Measurements from ENCODE around the gene CASZ1. TPM values are rescaled to one million over a fixed set of nuclear protein-coding genes. Genes with fewer than 3 reads are reported as not detected.

The CASZ1 gene
- total RNA-seq, 4 donors from 2014 or later: 13.1 to 33.7 (median 20.9) TPM

DNA sequence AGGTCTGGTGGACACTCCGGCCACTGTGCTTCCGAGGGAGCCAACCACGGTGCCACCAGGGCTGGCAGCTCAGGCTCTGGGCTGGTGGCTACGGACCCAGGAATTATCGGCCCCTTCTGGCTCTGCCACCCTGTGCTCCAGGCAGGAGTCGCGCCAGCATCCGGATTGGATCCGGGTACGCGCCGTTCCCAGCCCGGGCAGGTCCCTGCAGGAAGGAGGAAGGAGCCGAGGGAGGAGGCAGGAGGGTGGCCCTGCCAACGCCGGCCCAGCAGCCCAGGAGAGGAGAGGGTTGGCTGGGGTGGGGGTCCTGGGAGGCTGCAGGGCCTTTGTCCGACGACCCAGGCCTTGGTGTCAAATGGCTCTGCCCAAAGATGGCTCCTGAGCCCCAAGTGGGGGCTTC lies 160.5 kb downstream of the CASZ1 start:
- intact Hi-C loops (cut with DNase I): no loop called here
- DNase-seq: no peak
- 40 to 81% methylated on average over 1 to 6 of the region's 18 CpGs for WGBS, 2 donors
- H3K4me3 ChIP-seq: peak overlapping the region in 2 of 4 donors; percentile 18 to 36
- no peaks in the 10 kb centered on the region for H3K9me3 ChIP-seq
- H3K27ac ChIP-seq: peak overlapping the region; percentile 82 to 93 (median 90)
- peaks cover 0 to 53% (median 6%) of the 10 kb centered on the region in 3 donors for H3K36me3 ChIP-seq
- peaks cover 39 to 93% (median 51%) of the 10 kb centered on the region in 3 donors for H3K4me1 ChIP-seq
- no peak for TF ChIP-seq POLR2A (IDR thresholded peaks at IDR 0.05)
- TF ChIP-seq, protein P1, sequence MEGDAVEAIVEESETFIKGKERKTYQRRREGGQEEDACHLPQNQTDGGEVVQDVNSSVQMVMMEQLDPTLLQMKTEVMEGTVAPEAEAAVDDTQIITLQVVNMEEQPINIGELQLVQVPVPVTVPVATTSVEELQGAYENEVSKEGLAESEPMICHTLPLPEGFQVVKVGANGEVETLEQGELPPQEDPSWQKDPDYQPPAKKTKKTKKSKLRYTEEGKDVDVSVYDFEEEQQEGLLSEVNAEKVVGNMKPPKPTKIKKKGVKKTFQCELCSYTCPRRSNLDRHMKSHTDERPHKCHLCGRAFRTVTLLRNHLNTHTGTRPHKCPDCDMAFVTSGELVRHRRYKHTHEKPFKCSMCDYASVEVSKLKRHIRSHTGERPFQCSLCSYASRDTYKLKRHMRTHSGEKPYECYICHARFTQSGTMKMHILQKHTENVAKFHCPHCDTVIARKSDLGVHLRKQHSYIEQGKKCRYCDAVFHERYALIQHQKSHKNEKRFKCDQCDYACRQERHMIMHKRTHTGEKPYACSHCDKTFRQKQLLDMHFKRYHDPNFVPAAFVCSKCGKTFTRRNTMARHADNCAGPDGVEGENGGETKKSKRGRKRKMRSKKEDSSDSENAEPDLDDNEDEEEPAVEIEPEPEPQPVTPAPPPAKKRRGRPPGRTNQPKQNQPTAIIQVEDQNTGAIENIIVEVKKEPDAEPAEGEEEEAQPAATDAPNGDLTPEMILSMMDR (IDR thresholded peaks at IDR 0.05): peak in 1 of 6 experiments; percentile 6
- peaks cover 0 to 5% (median 0%) of the 10 kb centered on the region in 4 donors for H3K27me3 ChIP-seq

DNA sequence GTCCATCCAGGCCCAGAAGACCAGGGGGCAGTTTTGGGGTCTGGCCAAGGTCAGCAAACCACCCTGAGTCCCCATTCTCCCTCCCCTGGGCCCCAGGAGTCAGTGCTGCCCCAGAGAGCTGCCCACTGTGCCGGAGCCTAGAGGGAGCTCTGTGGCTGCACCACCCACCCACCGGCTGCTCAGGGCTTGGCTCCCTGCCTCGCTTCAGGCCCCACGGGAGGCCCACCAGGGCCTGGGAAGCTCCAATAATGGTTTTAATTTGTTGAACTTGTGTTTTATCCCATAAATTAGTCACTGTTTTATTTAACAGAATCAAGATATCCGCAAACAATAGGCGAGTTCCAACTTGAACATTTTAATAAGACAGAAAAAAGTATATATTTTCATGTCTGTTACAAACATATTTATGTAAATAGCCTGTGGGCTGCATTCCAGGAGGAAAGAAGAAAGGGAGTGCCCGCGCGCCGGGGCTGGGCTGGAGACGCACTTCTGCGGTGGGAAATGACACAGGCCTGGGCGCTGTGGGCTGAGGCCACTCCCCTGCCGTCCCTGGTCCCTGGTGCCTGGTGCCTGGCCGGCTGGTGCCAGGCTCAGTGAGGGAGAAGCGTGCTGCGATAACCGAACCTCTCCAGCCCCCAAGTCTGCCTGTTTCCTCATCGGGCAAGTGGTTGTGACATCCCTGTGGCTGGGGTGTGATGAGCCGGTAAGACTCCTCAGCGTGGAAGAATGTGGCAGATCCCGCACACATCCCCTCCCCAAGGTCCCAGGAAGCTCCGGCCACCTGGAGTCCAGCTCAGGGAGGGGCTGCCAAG lies 161.2 kb downstream of the CASZ1 start:
- WGBS, 2 donors: 15 to 26% methylated on average over 11 to 15 of the region's 23 CpGs
- peak overlapping the region; percentile 82 to 93 (median 90) for H3K27ac ChIP-seq
- H3K36me3 ChIP-seq: peaks cover 0 to 53% (median 6%) of the 10 kb centered on the region in 3 donors
- peak overlapping the region in 2 of 4 donors; percentile 18 to 36 for H3K4me3 ChIP-seq
- TF ChIP-seq, protein P1 (IDR thresholded peaks at IDR 0.05): no peak
- TF ChIP-seq POLR2A (IDR thresholded peaks at IDR 0.05): peak in 2 of 4 donors; percentile 24 to 38
- no peaks in the 10 kb centered on the region for H3K9me3 ChIP-seq
- H3K27me3 ChIP-seq: peaks cover 0 to 5% (median 0%) of the 10 kb centered on the region in 4 donors
- DNase-seq: no peak
- intact Hi-C loops (cut with DNase I): no loop called here
- peaks cover 36 to 92% (median 46%) of the 10 kb centered on the region in 3 donors for H3K4me1 ChIP-seq

DNA sequence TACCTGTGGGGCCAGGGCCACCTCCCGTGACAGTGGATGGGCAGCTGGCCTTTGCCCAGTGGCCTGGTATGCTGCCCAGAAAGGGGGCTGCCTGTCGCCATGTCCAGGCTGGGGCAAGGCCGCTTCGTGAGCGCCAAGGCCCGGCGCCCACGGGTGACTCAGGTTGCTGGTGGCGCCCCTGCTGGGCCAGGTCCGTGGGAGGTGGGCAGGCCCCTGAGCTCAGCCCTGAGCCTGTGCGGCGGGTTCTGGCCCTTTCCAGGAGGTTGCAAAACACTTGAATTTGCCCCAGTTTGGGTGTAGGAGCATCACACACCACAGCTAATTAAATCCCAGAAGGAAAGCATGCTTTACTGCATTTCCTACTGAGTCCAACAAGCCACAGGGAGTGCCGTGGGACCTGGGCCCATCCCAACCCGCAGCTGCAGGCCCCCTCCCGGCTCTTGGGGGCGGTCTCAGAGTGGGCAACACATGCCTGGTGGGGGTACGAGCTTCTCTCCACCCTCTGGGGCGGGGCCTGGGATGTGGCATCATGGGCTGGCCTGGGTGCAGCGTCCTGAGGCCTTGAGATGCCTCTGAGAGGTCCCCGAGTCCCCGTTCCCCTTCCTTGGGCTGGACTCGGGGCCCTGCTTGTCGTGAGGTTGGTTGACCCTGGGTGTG lies 161.9 kb downstream of the CASZ1 start:
- peaks cover 4 to 53% (median 4%) of the 10 kb centered on the region in 3 donors for H3K36me3 ChIP-seq
- TF ChIP-seq, protein P1 (IDR thresholded peaks at IDR 0.05): peak in 1 of 6 experiments; percentile 13
- no peak for TF ChIP-seq POLR2A (IDR thresholded peaks at IDR 0.05)
- H3K27ac ChIP-seq: peak overlapping the region; percentile 82 to 93 (median 90)
- DNase-seq: no peak
- H3K4me3 ChIP-seq: peak overlapping the region in 1 of 4 donors; percentile 15
- H3K27me3 ChIP-seq: peaks cover 0 to 5% (median 0%) of the 10 kb centered on the region in 4 donors
- WGBS, 2 donors: 15% methylated on average over 4 of the region's 23 CpGs; no CpG with 5 or more reads in 1 of the 2 donors
- peaks cover 32 to 91% (median 43%) of the 10 kb centered on the region in 3 donors for H3K4me1 ChIP-seq
- intact Hi-C loops (cut with DNase I): no loop called here
- H3K9me3 ChIP-seq: no peaks in the 10 kb centered on the region

DNA sequence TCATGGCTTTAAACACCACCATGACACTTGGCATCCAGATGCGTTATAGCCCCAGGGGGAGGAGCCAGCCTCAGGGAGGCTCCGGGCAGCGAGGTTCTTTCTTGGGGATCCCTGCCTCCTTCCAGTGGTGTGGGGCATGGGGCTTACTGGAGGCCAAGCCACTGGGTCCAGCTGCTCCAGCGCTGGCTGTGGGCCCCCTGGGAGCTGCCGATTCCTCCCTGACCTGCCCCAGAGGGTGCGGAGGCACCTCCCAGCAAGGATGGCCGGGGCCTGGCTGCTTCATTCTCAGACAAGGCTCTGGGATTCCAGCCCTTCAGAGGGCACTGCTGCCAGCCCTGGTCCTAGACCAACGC lies 162.4 kb downstream of the CASZ1 start:
- Histone ChIP-seq H3K4me3 (no peak overlapping the region), H3K36me3 (peaks cover 0 to 53% (median 7%) of the 10 kb centered on the region in 3 donors), H3K9me3 (no peaks in the 10 kb centered on the region), H3K27ac (peak overlapping the region; percentile 82 to 93 (median 90)), H3K27me3 (peaks cover 0 to 5% (median 0%) of the 10 kb centered on the region in 4 donors), H3K4me1 (peaks cover 32 to 91% (median 43%) of the 10 kb centered on the region in 3 donors)
- no peak for TF ChIP-seq POLR2A (IDR thresholded peaks at IDR 0.05)
- DNase-seq: no peak
- WGBS, 2 donors: 86% methylated on average over 1 of the region's 8 CpGs; no CpG with 5 or more reads in 1 of the 2 donors
- intact Hi-C loops (cut with DNase I): no loop called here

DNA sequence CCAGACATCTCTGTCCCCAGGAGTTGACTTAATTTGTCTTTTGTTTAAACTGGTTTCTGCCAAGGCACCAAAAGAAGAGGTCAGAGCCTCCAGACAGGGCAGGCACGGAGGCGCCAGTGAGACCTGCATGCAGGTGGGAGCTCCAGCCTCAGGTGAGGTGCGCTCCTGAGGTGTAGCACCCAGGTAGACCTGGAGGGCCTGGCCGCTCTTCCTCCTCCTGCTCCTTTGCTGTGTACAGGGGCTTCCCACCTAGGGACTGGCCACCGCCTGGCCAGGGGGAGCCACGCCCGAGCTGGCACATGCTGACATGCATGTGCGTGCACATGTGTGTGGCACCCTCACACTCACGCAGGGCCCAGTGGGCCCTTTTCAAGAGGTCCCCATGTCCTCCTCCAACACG lies 163.0 kb downstream of the CASZ1 start:
- peaks cover 0 to 2% (median 0%) of the 10 kb centered on the region in 4 donors for H3K27me3 ChIP-seq
- intact Hi-C loops (cut with DNase I): no loop called here
- 88% methylated on average over 8 of the region's 10 CpGs; no CpG with 5 or more reads in 1 of the 2 donors for WGBS, 2 donors
- H3K27ac ChIP-seq: peak overlapping the region in 3 of 4 donors; percentile 89 to 93 (median 92)
- no peak for TF ChIP-seq POLR2A (IDR thresholded peaks at IDR 0.05)
- TF ChIP-seq, protein P1 (IDR thresholded peaks at IDR 0.05): no peak
- no peak overlapping the region for H3K4me3 ChIP-seq
- DNase-seq: no peak
- no peaks in the 10 kb centered on the region for H3K9me3 ChIP-seq
- H3K4me1 ChIP-seq: peaks cover 29 to 95% (median 43%) of the 10 kb centered on the region in 3 donors
- peaks cover 0 to 55% (median 7%) of the 10 kb centered on the region in 3 donors for H3K36me3 ChIP-seq

Measured in esophagus squamous epithelium (tissue), 5 donors.